Stimulated activated memory B cell treated with anti-CD40 and anti-IgM and Interleukin-4, amounts not matched to agents 10 μg/mL and 1 μg/mL and 100 μg/mL, for 72 hours (primary cell): ENCODE results near the gene DIS3L2.
"Not testable (repeated sequence)": the region's sequence is repeated elsewhere in the genome, so short reads cannot be mapped to it uniquely, and the experiment has no call there.

Experiments
- ATAC-seq: fragments of 150-1000 bp; cut with Tn5 transposase; 2 replicates; pipeline ENCODE4 v1.10.0; 2021
- H3K27ac Mint-ChIP-seq: one replicate; pipeline ENCODE4 v1.8.0; 2022; ENCODE audit warnings: mild to moderate bottlenecking, mixed read lengths
- H3K27me3 Mint-ChIP-seq: one replicate; pipeline ENCODE4 v1.8.0; 2022; ENCODE audit warnings: mixed read lengths
- H3K36me3 Mint-ChIP-seq: one replicate; pipeline ENCODE4 v1.8.0; 2022; ENCODE audit warnings: mixed read lengths
- H3K4me1 Mint-ChIP-seq: one replicate; pipeline ENCODE4 v1.8.0; 2022; ENCODE audit warnings: mixed read lengths
- H3K4me3 Mint-ChIP-seq: one replicate; pipeline ENCODE4 v1.8.0; 2022; ENCODE audit warnings: mild to moderate bottlenecking, moderate library complexity, mixed read lengths
- H3K9me3 Mint-ChIP-seq: one replicate; pipeline ENCODE4 v1.8.0; 2022; ENCODE audit warnings: mixed read lengths

The DIS3L2 gene

GRCh38 chr2:232320443-232320803 is 358.9 kb downstream of the DIS3L2 start:
- no peaks in the 10 kb centered on the region for H3K36me3 Mint-ChIP-seq
- H3K27ac Mint-ChIP-seq = no peak overlapping the region
- no peaks in the 10 kb centered on the region for H3K9me3 Mint-ChIP-seq
- no peak overlapping the region for H3K4me3 Mint-ChIP-seq
- H3K27me3 Mint-ChIP-seq = no peaks in the 10 kb centered on the region
- H3K4me1 Mint-ChIP-seq = peaks cover 24% of the 10 kb centered on the region
- no peak for ATAC-seq

GRCh38 chr2:232321156-232321816 is 359.8 kb downstream of the DIS3L2 start:
- H3K27me3 Mint-ChIP-seq = no peaks in the 10 kb centered on the region
- no peak overlapping the region for H3K27ac Mint-ChIP-seq
- no peaks in the 10 kb centered on the region for H3K36me3 Mint-ChIP-seq
- no peak for ATAC-seq
- H3K4me1 Mint-ChIP-seq = peaks cover 16% of the 10 kb centered on the region
- H3K4me3 Mint-ChIP-seq = no peak overlapping the region
- no peaks in the 10 kb centered on the region for H3K9me3 Mint-ChIP-seq

GRCh38 chr2:232321817-232322559 is 360.5 kb downstream of the DIS3L2 start:
- no peak for ATAC-seq
- H3K36me3 Mint-ChIP-seq = no peaks in the 10 kb centered on the region
- H3K27me3 Mint-ChIP-seq = no peaks in the 10 kb centered on the region
- no peak overlapping the region for H3K27ac Mint-ChIP-seq
- peaks cover 17% of the 10 kb centered on the region for H3K4me1 Mint-ChIP-seq
- no peaks in the 10 kb centered on the region for H3K9me3 Mint-ChIP-seq
- no peak overlapping the region for H3K4me3 Mint-ChIP-seq

- H3K4me3 Mint-ChIP-seq = no peak overlapping the region
- H3K27ac Mint-ChIP-seq = no peak overlapping the region
Observed at GRCh38 chr2:232322560-232323327, 361.2 kb downstream of the DIS3L2 start.

GRCh38 chr2:232323328-232323650 is 361.8 kb downstream of the DIS3L2 start:
- ATAC-seq = no peak
- H3K36me3 Mint-ChIP-seq = no peaks in the 10 kb centered on the region
- H3K27ac Mint-ChIP-seq = no peak overlapping the region
- H3K4me1 Mint-ChIP-seq = peaks cover 30% of the 10 kb centered on the region
- H3K27me3 Mint-ChIP-seq = no peaks in the 10 kb centered on the region
- H3K9me3 Mint-ChIP-seq = no peaks in the 10 kb centered on the region
- no peak overlapping the region for H3K4me3 Mint-ChIP-seq

More at GRCh38 chr2:232322560-232323327, 361.2 kb downstream of the DIS3L2 start:
- Mint-ChIP-seq H3K9me3 (no peaks in the 10 kb centered on the region), H3K4me1 (peaks cover 25% of the 10 kb centered on the region), H3K36me3 (no peaks in the 10 kb centered on the region), H3K27me3 (no peaks in the 10 kb centered on the region)
- no peak for ATAC-seq

GRCh38 chr2:232323967-232324366 is 362.5 kb downstream of the DIS3L2 start:
- not testable (repeated sequence) for ATAC-seq, H3K27ac Mint-ChIP-seq, H3K27me3 Mint-ChIP-seq, H3K36me3 Mint-ChIP-seq, H3K9me3 Mint-ChIP-seq, H3K4me3 Mint-ChIP-seq
- peaks cover 33% of the 10 kb centered on the region for H3K4me1 Mint-ChIP-seq

- no peaks in the 10 kb centered on the region for H3K9me3 Mint-ChIP-seq
- no peak overlapping the region for H3K27ac Mint-ChIP-seq
- no peaks in the 10 kb centered on the region for H3K36me3 Mint-ChIP-seq
- no peak for ATAC-seq
- H3K4me3 Mint-ChIP-seq = no peak overlapping the region
- peaks cover 33% of the 10 kb centered on the region for H3K4me1 Mint-ChIP-seq
- no peaks in the 10 kb centered on the region for H3K27me3 Mint-ChIP-seq
Observed at GRCh38 chr2:232324778-232325177, 363.3 kb downstream of the DIS3L2 start.

- H3K4me1 Mint-ChIP-seq = peaks cover 33% of the 10 kb centered on the region
- H3K4me3 Mint-ChIP-seq = no peak overlapping the region
- no peaks in the 10 kb centered on the region for H3K9me3 Mint-ChIP-seq
- no peaks in the 10 kb centered on the region for H3K36me3 Mint-ChIP-seq
- peak; percentile 57 for ATAC-seq
- no peak overlapping the region for H3K27ac Mint-ChIP-seq
- no peaks in the 10 kb centered on the region for H3K27me3 Mint-ChIP-seq
Observed at GRCh38 chr2:232325324-232326273, 364.1 kb downstream of the DIS3L2 start.

GRCh38 chr2:232326274-232327104 is 365.0 kb downstream of the DIS3L2 start:
- H3K4me3 Mint-ChIP-seq, ATAC-seq, H3K36me3 Mint-ChIP-seq, H3K27ac Mint-ChIP-seq, H3K9me3 Mint-ChIP-seq, H3K27me3 Mint-ChIP-seq: not testable (repeated sequence)
- peaks cover 33% of the 10 kb centered on the region for H3K4me1 Mint-ChIP-seq

- Mint-ChIP-seq H3K4me3 (no peak overlapping the region), H3K9me3 (no peaks in the 10 kb centered on the region), H3K36me3 (no peaks in the 10 kb centered on the region), H3K27ac (no peak overlapping the region), H3K4me1 (peaks cover 31% of the 10 kb centered on the region), H3K27me3 (no peaks in the 10 kb centered on the region)
- peak; percentile 65 for ATAC-seq
Observed at GRCh38 chr2:232327105-232328031, 365.9 kb downstream of the DIS3L2 start.

GRCh38 chr2:232328032-232328422 is 366.5 kb downstream of the DIS3L2 start:
- ATAC-seq = no peak
- H3K27ac Mint-ChIP-seq = no peak overlapping the region
- peaks cover 1% of the 10 kb centered on the region for H3K36me3 Mint-ChIP-seq
- no peaks in the 10 kb centered on the region for H3K27me3 Mint-ChIP-seq
- no peaks in the 10 kb centered on the region for H3K9me3 Mint-ChIP-seq
- peaks cover 28% of the 10 kb centered on the region for H3K4me1 Mint-ChIP-seq
- no peak overlapping the region for H3K4me3 Mint-ChIP-seq

GRCh38 chr2:232328516-232329460 is 367.3 kb downstream of the DIS3L2 start:
- Mint-ChIP-seq H3K36me3 (peaks cover 7% of the 10 kb centered on the region), H3K4me3 (no peak overlapping the region), H3K9me3 (no peaks in the 10 kb centered on the region), H3K27me3 (no peaks in the 10 kb centered on the region), H3K4me1 (peaks cover 24% of the 10 kb centered on the region), H3K27ac (no peak overlapping the region)
- ATAC-seq = no peak

GRCh38 chr2:232329716-232330067 is 368.2 kb downstream of the DIS3L2 start:
- Mint-ChIP-seq H3K36me3 (peaks cover 14% of the 10 kb centered on the region), H3K4me3 (no peak overlapping the region), H3K27ac (no peak overlapping the region), H3K9me3 (no peaks in the 10 kb centered on the region), H3K4me1 (peaks cover 21% of the 10 kb centered on the region), H3K27me3 (no peaks in the 10 kb centered on the region)
- ATAC-seq = no peak
